ENCODE results near the gene HLA-B.

Gene HLA-B

DNA sequence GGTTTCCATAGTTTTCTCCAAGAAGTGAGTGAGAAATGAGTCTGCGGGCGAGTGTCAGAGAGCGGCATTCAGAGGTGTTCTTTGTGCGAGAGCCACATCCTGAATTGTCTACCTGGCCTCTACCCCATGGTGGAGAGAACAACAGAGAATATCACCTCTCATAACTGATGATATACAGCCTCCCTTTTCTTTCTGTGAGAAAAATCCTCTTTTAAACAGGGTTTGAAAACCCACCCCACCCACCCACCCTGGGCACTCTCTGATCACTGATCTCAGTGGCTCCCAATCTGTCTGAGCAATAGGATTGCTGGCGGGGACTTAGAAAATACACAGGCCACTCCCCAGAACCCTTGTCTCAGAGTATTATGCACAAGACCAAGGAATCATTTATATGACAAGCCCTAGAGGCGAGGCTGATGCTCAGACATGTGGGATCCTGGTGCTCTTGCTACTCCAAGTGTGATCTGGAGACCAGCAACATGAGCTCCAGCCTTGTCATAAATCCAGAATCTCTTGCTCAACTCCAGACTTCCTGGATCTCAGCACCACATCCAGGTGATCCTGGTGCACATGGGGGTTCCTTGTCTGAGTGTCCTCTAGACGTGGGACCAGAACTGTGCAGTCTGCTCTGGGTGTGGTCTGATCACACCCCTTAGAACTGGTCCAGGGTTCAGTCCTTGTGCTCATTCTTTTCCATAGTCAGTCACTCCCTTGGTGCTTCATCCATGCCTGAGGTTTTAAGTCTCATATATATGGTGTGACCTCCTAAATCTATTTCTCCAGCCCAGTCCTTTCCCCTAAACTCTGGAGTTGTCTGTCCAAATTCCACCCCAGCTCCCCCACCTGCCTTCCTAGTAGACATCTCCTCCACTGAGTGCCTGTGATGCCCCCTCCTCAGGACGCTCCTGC, 5.3 kb downstream of the HLA-B start:
- DNase-seq, result no peak

DNA sequence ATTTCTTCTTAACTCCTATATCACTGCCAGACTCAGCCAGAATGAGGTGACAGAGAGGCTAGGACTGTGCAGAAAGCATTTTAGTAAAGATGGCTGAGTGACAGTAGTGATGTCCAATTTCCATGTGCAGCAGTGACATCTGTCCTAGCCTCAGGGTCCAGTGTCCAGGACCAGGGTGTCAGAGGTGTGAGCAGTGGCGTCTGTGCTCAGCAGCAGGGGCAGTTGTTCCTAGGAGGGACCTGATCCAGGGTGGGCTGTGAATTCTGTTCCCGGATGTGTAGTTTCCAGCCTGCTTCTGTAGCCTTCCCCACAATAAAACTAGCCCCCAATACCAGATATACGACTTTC, 6.0 kb downstream of the HLA-B start:
- DNase-seq, result no peak

- DNase-seq, result no peak
Measured at GRCh38 chr6:31350196-31351032, 6.6 kb downstream of the HLA-B start.

- no peak for DNase-seq
Measured at GRCh38 chr6:31349301-31349700, 7.7 kb downstream of the HLA-B start.

DNA sequence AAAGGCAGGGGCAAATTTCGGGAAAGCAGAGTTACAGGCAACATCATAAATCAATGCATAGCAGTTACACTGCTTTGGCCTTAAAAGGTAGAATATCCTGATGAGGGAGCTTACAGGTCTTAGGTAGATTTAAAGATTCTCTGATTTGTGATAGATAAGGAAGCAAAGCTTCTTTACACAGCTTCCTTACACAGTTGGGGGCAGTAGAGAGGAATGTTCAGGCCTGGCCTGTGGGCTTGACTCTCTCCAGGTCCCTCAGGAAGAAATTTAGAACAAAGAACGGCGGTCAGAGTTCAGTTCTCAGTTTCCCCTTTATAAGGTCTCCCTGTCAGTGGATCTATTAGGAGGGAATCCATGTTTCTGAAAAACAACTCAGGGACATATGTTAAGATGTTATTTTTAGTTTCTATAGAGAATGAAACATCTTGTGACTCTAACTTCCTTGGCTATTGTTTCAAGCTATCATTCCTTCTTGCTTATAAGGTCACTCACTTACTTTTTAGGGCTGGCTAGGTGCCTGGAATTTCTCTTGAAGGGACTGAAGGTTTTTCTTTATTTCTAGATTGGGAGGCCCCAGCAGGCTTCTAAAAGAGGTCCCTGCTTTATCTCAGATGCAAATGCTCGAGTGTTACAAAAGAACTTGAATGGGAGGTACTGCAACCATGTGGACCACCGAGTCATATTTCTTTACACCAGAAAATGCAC, 11.8 kb downstream of the HLA-B start:
- DNase-seq, result no peak

DNA sequence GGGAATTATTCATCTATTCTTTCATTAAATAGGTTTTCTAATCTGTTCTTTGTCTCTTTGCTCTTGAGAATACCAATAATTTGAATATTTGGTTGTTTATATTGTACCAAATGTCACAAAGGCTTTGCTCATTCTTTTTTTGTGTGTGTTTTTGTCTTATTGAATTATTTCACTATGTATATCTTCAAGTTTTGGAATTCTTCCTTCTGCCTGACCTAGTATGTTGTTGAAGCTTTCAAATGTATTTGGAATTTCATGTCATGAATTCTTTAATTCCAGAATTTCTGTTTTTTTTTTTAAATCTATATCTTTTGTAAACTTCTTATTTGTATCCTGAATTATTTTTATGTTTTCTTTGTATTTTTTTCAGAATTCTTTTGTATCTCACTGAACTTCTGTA, 16.8 kb downstream of the HLA-B start:
- no peak for DNase-seq

DNA sequence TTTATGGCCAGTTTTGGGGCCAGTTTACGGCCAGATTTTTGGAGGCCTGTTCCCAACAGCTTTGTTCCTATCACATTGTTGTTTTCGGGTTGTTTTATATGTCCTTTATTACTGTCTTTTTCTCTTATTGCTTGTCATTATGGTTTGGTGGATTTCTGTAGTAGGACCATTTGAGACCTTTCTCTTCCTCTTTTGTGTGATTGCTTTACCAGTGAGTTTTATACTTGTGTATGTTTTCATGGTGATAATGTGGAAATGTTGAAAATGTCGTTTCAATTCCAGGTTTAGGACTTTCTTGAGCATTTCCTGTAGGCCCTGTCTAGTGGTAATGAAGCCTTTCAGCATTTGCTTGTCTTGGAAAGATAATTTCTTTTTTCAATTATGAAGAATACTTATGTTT, 17.8 kb downstream of the HLA-B start:
- DNase-seq, result no peak

DNA sequence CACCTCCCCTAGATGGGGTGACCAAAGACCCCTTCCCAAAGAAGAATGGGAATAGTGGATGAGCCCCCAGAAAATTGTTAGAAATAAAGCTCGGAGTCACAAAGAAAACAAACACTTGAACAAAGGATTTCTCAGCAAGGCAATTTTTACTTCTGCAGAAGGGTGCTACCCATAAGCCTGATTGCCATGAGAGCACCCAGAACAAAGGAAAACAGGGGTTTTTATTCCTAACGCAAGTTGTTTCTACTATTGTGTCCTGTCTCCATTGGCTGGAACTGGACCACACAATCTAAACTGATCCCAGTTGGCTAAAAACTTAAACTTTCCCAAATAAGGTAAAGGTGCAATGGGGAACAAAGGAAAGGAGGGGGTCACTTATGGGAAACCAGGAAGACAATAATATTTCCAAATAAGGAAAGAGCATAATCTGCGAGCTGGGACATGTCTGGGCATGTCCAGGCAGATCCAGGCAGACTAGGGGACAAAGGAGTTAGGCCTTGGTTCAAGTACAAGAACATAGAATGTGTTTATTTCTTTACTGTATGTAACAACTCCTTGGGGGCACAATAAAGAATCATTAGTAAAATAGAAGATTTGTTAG, 20.0 kb downstream of the HLA-B start:
- no peak for DNase-seq

DNA sequence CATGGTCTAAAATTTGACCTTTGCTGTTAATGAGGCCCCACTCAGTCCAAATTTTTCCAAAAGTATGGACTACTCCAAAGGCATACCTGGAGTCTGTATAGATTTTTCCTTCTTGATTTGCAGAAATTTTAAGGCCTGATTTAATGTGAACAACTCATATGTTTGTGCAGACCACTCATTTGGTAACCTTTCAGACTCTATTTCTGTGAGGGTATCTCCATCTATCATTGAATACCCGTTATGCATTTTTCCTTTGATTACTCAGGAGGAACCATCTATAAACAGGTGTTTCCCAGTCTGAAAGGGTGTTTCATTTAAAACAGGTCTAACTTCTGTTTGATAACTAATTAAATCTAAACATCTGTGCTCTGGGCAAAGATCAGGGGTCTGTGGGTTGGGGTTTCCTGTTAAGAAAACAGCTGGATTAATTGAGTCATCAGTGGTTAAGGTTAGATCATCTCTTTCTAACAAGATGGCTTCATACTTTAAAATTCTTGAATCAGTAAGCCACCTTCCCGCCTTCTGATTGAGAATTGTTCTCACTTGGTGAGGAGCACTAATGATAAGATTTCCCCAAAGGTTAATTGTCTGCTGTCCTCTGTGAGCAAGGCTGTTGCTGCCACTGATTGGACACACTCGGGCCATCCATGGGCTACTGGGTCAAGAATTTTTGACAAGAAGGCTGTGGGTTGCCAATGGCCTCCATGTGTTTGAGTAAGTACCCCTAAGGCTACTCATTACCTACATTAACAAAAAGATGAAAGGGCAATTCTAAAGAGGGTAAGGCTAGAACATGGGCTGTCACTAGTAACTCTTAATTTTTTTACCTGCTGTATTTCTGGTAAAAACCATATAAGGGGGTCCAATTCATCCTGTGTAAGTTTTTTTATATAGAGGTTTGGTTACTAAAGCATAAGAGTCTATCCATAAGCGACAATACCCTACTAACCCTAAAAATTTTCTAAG, 24.1 kb downstream of the HLA-B start:
- peak; percentile 59 for DNase-seq

DNA sequence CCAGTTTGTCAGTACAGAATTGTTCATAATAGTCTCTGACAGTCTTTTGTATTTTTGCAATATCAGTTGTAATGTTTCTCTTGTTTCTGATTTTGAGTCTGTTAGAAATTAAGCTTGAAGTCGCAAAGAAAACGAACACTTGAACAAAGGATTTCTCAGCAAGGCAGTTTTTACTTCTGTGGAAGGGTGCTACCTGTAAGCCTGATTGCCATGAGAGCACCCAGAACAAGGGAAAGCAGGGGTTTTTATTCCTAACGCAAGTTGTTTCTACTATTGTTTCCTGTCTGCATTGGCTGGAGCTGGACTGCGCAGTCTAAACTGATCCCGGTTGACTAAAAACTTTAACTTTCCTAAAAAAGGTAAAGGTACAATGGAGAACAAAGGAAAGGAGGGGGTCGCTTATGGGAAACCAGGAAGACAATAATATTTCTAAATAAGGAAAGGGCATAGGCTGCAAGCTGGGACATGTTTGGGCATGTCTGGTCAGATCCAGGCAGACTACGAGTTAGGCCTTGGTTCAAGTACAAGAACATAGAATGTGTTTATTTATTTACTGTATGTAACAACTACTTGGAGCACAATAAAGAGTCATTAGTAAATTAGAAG, 28.5 kb downstream of the HLA-B start:
- no peak for DNase-seq

- no peak for DNase-seq
Measured at GRCh38 chr6:31321820-31322219, 35.2 kb downstream of the HLA-B start.

GRCh38 chr6:31321005-31321707, 35.8 kb downstream of the HLA-B start:
- DNase-seq, result no peak

GRCh38 chr6:31317036-31317435, 39.9 kb downstream of the HLA-B start:
- no peak for DNase-seq

GRCh38 chr6:31309641-31310040, 47.3 kb downstream of the HLA-B start:
- no peak for DNase-seq

- no peak for DNase-seq
Measured at GRCh38 chr6:31308845-31309175, 48.2 kb downstream of the HLA-B start.

DNA sequence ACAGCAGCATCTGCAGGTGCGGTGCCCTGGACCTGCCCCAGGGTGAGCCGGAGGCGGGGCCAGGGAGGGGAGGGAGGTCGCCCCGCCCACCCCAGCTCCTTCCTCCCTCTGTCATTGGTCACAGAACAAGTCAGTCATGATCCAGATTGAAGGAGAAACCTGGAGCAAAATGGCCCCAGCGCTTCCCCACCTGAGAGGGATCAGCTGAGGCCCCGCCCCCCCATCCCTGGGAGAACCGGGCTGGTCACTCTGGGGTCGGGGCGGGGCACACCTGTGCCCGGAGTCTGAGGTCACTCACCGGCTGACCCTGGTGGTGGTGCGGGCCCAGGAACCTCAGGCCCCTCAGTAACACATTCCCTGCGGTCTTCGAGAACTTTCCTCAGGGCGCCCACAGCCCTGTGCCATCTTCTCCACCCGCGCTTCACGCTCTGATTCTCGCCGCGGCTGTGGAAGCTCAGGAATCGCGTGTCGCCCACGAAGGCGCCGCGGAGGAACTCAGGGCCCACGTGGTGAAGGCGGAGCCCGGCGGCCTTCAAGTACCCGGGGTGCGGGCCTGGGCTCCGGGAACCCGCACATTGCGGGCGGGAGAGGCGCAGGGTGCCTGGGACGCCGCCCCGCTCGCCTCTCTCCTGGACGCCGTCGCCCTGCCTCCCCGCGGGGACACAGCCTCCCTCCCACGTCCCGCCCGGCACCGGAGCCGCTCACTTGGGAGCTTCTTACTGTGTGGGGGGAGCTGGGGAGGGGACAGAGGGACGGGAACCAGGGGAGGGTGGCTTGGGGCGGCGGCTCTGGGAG, 48.7 kb downstream of the HLA-B start:
- peak; percentile 23 for DNase-seq

- no peak for DNase-seq
Measured at GRCh38 chr6:31307669-31308049, 49.3 kb downstream of the HLA-B start.

DNA sequence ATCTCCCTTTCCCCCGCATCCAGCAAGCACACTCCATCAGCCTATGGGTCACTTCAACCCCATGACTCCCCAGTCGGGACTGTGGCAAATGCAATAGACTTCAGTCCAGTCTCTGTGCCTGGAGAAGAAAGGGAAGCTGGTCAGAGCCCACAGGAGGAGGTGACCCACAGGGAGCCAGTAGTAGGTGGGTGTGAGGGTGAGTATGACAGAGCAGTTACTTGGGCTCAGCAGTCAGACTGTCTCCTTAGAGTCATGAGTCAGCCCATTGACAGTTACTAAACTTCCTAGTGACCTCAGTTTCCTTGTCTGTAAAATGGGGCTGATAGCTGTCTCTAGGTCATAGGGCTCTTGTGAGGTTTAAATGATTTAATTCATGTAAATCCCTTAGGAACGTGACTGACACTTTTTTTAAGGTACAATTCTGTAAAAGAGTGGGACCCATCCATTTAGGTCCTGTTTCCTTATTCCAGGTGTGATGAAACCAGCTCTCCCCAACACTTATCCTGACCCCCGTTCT, 51.2 kb downstream of the HLA-B start:
- no peak for DNase-seq

DNA sequence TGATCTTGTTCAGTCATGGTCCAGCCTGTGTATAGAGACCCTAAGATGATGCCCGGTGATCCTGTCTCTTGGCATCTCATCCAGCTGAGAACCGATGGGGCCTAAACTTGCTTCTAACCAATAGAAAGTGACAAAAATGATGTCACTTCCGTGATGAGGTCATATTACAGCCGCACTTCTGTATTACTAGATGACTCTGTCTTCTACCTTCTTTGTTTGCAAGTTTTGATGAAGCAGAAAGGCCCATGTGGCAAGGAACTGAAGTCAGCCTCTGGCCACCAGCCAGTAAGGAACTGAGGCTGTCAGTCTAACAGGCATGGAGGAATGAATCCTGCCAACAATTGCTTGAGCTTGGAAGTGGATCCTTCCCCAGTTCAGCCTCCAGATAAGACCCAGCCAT, 52.3 kb downstream of the HLA-B start:
- no peak for DNase-seq
